Osteoblast (primary cell): ENCODE data around the gene ISM2. TPM values are rescaled to one million over a fixed set of nuclear protein-coding genes. Genes with fewer than 3 reads are reported as not detected.

Experiments
- DNase-seq: peaks from one replicate; pipeline ENCODE4 v3.0.0; 2011; ENCODE audit warnings: low spot score, mixed read lengths; ENCODE audit not compliant: insufficient read length; ENCODE audit errors: missing footprints
- H2AFZ ChIP-seq: 2 replicates; pipeline ENCODE4 v1.6.0; 2011; ENCODE audit warnings: mild to moderate bottlenecking, low read length
- H3K27ac ChIP-seq: 2 replicates; pipeline ENCODE4 v1.5.1; 2011; ENCODE audit warnings: mild to moderate bottlenecking, low read depth, low read length, moderate library complexity
- H3K27me3 ChIP-seq: 2 replicates; pipeline ENCODE4 v1.6.0; 2012; ENCODE audit warnings: mild to moderate bottlenecking, control low read depth, inconsistent platforms, low read length, moderate library complexity; ENCODE audit not compliant: insufficient read depth
- H3K36me3 ChIP-seq: 2 replicates; pipeline ENCODE4 v1.5.1; 2011; ENCODE audit warnings: mild to moderate bottlenecking, low read length, control low read depth, moderate library complexity; ENCODE audit not compliant: insufficient read depth
- H3K4me1 ChIP-seq: 2 replicates; pipeline ENCODE4 v1.5.1; 2011; ENCODE audit warnings: mild to moderate bottlenecking, low read length, control low read depth, moderate library complexity; ENCODE audit not compliant: insufficient read depth
- H3K4me2 ChIP-seq: 2 replicates; pipeline ENCODE4 v1.6.0; 2011; ENCODE audit warnings: mild to moderate bottlenecking, low read length; ENCODE audit not compliant: insufficient read depth
- H3K4me3 ChIP-seq: fragments of 200-600 bp; sonication (generic); 3 replicates; pipeline ENCODE4 v1.5.1; 2012; ENCODE audit warnings: mild to moderate bottlenecking, low read length, inconsistent platforms; ENCODE audit not compliant: insufficient read depth
- H3K79me2 ChIP-seq: 2 replicates; pipeline ENCODE4 v1.6.0; 2012; ENCODE audit warnings: mild to moderate bottlenecking, low read length, control low read depth, inconsistent platforms; ENCODE audit not compliant: insufficient read depth
- H3K9me3 ChIP-seq: 2 replicates; pipeline ENCODE4 v1.5.1; 2011; ENCODE audit warnings: low read depth, low read length, control low read depth
- H4K20me1 ChIP-seq: 2 replicates; pipeline ENCODE4 v1.6.0; 2012; ENCODE audit warnings: mild to moderate bottlenecking, low read length, control low read depth; ENCODE audit not compliant: insufficient read depth
- total RNA-seq: library from RNA; depleted of rRNA; stranded (reverse); fragments of >200 nt; gene quantifications from 2 replicates; pipeline ENCODE4 v1.2.3, GENCODE V29; 2012
- TF ChIP-seq, protein P1 (sequence below): IDR thresholded peaks from 2 replicates; pipeline ENCODE4 v1.5.1; 2011; ENCODE audit warnings: mild to moderate bottlenecking, low read depth, low read length, moderate library complexity; ENCODE audit errors: extremely low read depth

Gene ISM2
- total RNA-seq, 1 donor: not detected

DNA sequence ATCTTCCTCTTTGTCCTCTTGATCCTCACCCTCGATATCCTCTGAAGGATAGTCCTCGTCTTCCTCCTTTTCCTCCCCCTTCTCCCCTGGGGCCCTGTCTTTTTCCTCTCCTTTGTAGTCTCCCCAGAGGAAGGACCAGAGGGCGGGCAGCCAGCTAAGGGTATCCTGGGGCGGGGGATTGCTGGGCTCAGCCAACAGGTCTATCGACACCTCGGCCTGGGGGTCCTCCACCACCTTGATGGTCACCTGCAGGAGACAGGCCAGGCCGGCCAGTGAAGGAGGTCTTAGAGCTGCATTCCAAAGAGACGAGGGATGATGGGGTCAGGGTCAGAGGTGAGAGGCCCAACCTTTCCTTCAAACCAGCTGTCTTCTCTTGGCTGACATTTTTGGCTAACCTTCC lies 16.2 kb downstream of the ISM2 start:
- no peak overlapping the region for H3K4me3 ChIP-seq
- TF ChIP-seq, protein P1, sequence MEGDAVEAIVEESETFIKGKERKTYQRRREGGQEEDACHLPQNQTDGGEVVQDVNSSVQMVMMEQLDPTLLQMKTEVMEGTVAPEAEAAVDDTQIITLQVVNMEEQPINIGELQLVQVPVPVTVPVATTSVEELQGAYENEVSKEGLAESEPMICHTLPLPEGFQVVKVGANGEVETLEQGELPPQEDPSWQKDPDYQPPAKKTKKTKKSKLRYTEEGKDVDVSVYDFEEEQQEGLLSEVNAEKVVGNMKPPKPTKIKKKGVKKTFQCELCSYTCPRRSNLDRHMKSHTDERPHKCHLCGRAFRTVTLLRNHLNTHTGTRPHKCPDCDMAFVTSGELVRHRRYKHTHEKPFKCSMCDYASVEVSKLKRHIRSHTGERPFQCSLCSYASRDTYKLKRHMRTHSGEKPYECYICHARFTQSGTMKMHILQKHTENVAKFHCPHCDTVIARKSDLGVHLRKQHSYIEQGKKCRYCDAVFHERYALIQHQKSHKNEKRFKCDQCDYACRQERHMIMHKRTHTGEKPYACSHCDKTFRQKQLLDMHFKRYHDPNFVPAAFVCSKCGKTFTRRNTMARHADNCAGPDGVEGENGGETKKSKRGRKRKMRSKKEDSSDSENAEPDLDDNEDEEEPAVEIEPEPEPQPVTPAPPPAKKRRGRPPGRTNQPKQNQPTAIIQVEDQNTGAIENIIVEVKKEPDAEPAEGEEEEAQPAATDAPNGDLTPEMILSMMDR: no peak
- no peak overlapping the region for H2AFZ ChIP-seq
- no peaks in the 10 kb centered on the region for H3K36me3 ChIP-seq
- no peaks in the 10 kb centered on the region for H3K79me2 ChIP-seq
- no peaks in the 10 kb centered on the region for H4K20me1 ChIP-seq
- H3K27ac ChIP-seq: no peak overlapping the region
- no peak for DNase-seq
- peaks cover 2% of the 10 kb centered on the region for H3K27me3 ChIP-seq
- H3K4me1 ChIP-seq: peaks cover 5% of the 10 kb centered on the region
- H3K9me3 ChIP-seq: no peaks in the 10 kb centered on the region
- no peak overlapping the region for H3K4me2 ChIP-seq

DNA sequence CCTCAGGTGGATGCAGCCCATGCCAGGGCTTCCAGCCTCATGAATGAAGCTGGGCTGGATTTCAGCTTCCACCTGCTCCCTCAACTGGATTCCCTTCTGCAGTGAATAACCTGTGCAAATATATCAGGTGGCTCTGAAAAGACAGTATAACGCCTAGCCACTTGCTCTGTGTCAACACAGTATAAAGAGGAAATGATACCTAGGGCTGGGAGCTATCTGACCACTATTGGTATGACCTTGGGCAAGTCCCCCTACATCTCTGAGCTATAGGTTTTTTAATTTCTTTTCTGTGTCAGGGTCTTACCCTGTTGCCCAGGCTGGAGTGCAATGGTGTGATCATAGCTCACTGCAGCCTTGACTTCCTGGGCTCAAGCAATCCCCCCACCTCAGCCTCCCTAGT lies 19.8 kb downstream of the ISM2 start:
- H3K4me1 ChIP-seq: no peaks in the 10 kb centered on the region
- no peak for DNase-seq
- no peaks in the 10 kb centered on the region for H3K79me2 ChIP-seq
- H4K20me1 ChIP-seq: no peaks in the 10 kb centered on the region
- peaks cover 15% of the 10 kb centered on the region for H3K27me3 ChIP-seq
- no peak overlapping the region for H3K4me3 ChIP-seq
- no peak overlapping the region for H3K27ac ChIP-seq
- H2AFZ ChIP-seq: no peak overlapping the region
- no peaks in the 10 kb centered on the region for H3K36me3 ChIP-seq
- no peak overlapping the region for H3K4me2 ChIP-seq
- TF ChIP-seq, protein P1: no peak
- no peaks in the 10 kb centered on the region for H3K9me3 ChIP-seq

DNA sequence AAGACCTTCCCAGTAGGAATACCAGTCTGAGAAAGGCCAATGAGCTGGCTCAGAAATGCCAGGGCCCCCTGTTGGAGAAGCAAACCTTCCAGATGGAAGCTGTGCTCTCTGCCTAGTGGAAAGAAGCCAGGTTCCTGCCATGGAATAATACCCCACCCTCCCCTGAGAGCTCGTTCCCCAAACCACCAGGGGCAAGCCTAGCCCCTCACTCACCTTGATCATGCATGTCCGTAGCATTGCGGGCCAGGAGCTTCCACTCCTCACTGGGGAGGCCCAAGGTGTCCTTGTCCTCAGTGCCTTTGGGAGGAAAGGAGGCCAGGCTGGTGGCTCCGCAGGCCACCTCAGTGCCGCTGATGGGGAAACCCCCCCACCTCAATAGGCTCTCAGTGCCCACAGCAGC lies 20.6 kb downstream of the ISM2 start:
- Histone ChIP-seq H3K4me3 (no peak overlapping the region), H3K36me3 (no peaks in the 10 kb centered on the region), H3K9me3 (no peaks in the 10 kb centered on the region), H3K27ac (no peak overlapping the region), H3K4me2 (no peak overlapping the region), H3K27me3 (peaks cover 18% of the 10 kb centered on the region), H4K20me1 (no peaks in the 10 kb centered on the region), H2AFZ (no peak overlapping the region), H3K4me1 (no peaks in the 10 kb centered on the region), H3K79me2 (no peaks in the 10 kb centered on the region)
- DNase-seq: no peak
- TF ChIP-seq, protein P1: no peak

DNA sequence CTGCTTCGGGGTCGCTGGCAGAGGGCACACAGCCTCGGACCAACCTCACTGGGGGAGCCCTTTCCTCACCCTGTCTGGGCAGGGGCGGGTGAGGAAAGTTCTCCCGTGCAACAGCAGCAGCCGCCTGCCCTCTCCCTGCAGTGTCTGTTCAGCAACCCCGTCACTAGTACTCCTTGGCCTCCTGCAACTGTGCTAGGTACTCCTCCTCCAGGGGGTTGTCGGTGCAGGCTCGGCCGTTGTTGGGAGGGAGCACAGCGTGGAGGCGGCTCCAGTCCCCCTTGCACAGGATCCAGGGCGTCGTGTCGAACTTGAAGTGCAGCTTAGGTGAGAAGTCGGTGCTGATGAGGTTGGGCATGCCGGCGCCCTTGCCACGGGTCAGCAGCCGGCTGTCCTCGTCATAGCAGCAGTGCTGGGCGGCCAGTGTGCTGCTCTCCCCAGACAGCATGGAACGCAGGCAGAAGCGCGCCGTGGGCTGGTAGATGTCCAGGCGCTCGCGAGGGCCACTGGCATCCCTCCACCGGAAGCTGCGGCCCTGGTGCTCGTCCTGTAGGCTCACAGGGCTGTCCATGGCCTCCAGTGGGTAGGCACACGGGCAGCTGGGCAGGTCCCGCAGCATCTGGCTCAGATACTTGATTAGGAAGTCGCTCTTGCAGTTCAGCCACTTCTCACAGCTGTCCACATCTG lies 23.0 kb downstream of the ISM2 start:
- Histone ChIP-seq H3K9me3 (no peaks in the 10 kb centered on the region), H3K79me2 (no peaks in the 10 kb centered on the region), H3K27ac (no peak overlapping the region), H3K27me3 (peaks cover 18% of the 10 kb centered on the region), H3K4me2 (no peak overlapping the region), H3K4me3 (no peak overlapping the region), H3K4me1 (no peaks in the 10 kb centered on the region), H2AFZ (no peak overlapping the region), H4K20me1 (no peaks in the 10 kb centered on the region), H3K36me3 (no peaks in the 10 kb centered on the region)
- DNase-seq: no peak
- TF ChIP-seq, protein P1: no peak
